GM23338 (cell line): ENCODE measurements around the gene BPI. TPM values are rescaled to one million over a fixed set of nuclear protein-coding genes. Genes with fewer than 3 reads are reported as not detected.

ENCODE experiments used
- ATAC-seq: fragments of 200-7000 bp; cut with Tn5 transposase; 3 replicates; pipeline ENCODE4 v1.9.1; 2020
- DNase-seq: peaks from one replicate; pipeline ENCODE4 v3.0.0-alpha.2; 2015; ENCODE audit warnings: low spot score
- H2AFZ ChIP-seq: fragments of 200-600 bp; sonication (generic); 2 replicates; pipeline ENCODE4 v1.8.0; 2016; ENCODE audit warnings: antibody characterized with exemption, mild to moderate bottlenecking, moderate library complexity
- H3F3A ChIP-seq: fragments of 200-600 bp; sonication (generic); replicated peaks from 2 replicates; pipeline ENCODE4 v1.8.0; 2017; ENCODE audit warnings: antibody characterized with exemption, mixed run types, low read depth
- H3K27ac ChIP-seq: fragments of 200-600 bp; sonication (generic); 2 replicates; pipeline ENCODE4 v1.6.1; 2016; ENCODE audit warnings: low read depth
- H3K27me3 ChIP-seq: fragments of 200-600 bp; sonication (generic); 2 replicates; pipeline ENCODE4 v1.8.0; 2016; ENCODE audit warnings: mild to moderate bottlenecking, mixed run types, moderate library complexity; ENCODE audit not compliant: insufficient read depth
- H3K36me3 ChIP-seq: fragments of 200-600 bp; sonication (generic); 2 replicates; pipeline ENCODE4 v1.8.0; 2016; ENCODE audit warnings: mild to moderate bottlenecking; ENCODE audit not compliant: insufficient read depth
- H3K4me1 ChIP-seq: fragments of 200-600 bp; sonication (generic); 2 replicates; pipeline ENCODE4 v1.8.0; 2016; ENCODE audit warnings: mild to moderate bottlenecking, moderate library complexity; ENCODE audit not compliant: insufficient read depth
- H3K4me2 ChIP-seq: fragments of 200-600 bp; sonication (generic); 2 replicates; pipeline ENCODE4 v1.7.1; 2017; ENCODE audit warnings: mixed run types
- H3K4me3 ChIP-seq: fragments of 200-600 bp; sonication (generic); 2 replicates; pipeline ENCODE4 v1.6.1; 2016; ENCODE audit warnings: mixed run types
- H3K79me2 ChIP-seq: fragments of 200-600 bp; sonication (generic); replicated peaks from 2 replicates; pipeline ENCODE4 v1.8.0; 2017; ENCODE audit warnings: mild to moderate bottlenecking; ENCODE audit not compliant: insufficient read depth
- H3K9me2 ChIP-seq: fragments of 200-600 bp; sonication (generic); 2 replicates; pipeline ENCODE4 v1.8.0; 2017; ENCODE audit not compliant: insufficient read depth
- H4K20me1 ChIP-seq: fragments of 200-600 bp; sonication (generic); replicated peaks from 2 replicates; pipeline ENCODE4 v1.8.0; 2017; ENCODE audit warnings: mild to moderate bottlenecking; ENCODE audit not compliant: insufficient read depth
- H3K27ac Mint-ChIP-seq: 2 replicates; pipeline ENCODE4 v1.8.0; 2020; ENCODE audit warnings: inconsistent platforms, mild to moderate bottlenecking, moderate library complexity, mixed read lengths
- H3K27me3 Mint-ChIP-seq: 3 replicates; pipeline ENCODE4 v1.8.0; 2022; ENCODE audit warnings: low read depth, mild to moderate bottlenecking, moderate library complexity, mixed read lengths, inconsistent platforms; ENCODE audit not compliant: insufficient read depth, poor library complexity
- H3K36me3 Mint-ChIP-seq: 3 replicates; pipeline ENCODE4 v1.8.0; 2021; ENCODE audit warnings: low read depth, mild to moderate bottlenecking, inconsistent platforms, moderate library complexity, mixed read lengths
- H3K4me1 Mint-ChIP-seq: 3 replicates; pipeline ENCODE4 v1.8.0; 2020; ENCODE audit warnings: mild to moderate bottlenecking, inconsistent platforms, mixed read lengths
- H3K4me3 Mint-ChIP-seq: 3 replicates; pipeline ENCODE4 v1.8.0; 2021; ENCODE audit warnings: moderate library complexity, mild to moderate bottlenecking, inconsistent platforms, mixed read lengths
- H3K9me3 Mint-ChIP-seq: 3 replicates; pipeline ENCODE4 v1.8.0; 2020; ENCODE audit warnings: moderate library complexity, mild to moderate bottlenecking, inconsistent platforms, mixed read lengths
- EZH2 ChIP-seq: fragments of 200-600 bp; sonication (generic); IDR thresholded peaks from one replicate; pipeline ENCODE4 v1.8.0; 2017; ENCODE audit warnings: antibody characterized with exemption, mild to moderate bottlenecking, low read depth; ENCODE audit not compliant: unreplicated experiment
- EZH2phosphoT487 ChIP-seq: fragments of 200-600 bp; sonication (generic); IDR thresholded peaks from one replicate; pipeline ENCODE4 v1.8.1; 2018; ENCODE audit warnings: antibody characterized with exemption; ENCODE audit not compliant: unreplicated experiment
- JUNB ChIP-seq: IDR thresholded peaks from one replicate; pipeline ENCODE4 v1.6.1; 2016; ENCODE audit warnings: antibody characterized with exemption; ENCODE audit not compliant: unreplicated experiment
- STAT1 ChIP-seq: IDR thresholded peaks from one replicate; pipeline ENCODE4 v1.6.1; 2016; ENCODE audit warnings: antibody characterized with exemption; ENCODE audit not compliant: unreplicated experiment
- ZNF462 ChIP-seq: fragments of 250-450 bp; sonication (Bioruptor Pico); IDR thresholded peaks from 2 replicates; pipeline ENCODE4 v1.5.0; 2020; ENCODE audit warnings: mild to moderate bottlenecking, moderate library complexity
- polyA plus RNA-seq: library from polyadenylated mRNA; unstranded; fragments of >200 nt; fragmentation: Nextera tagmentation; extraction: Ambion mirVana; gene quantifications from 2 replicates; pipeline ENCODE4 v1.2.1, GENCODE V29; 2016
- total RNA-seq: library from RNA; depleted of rRNA; stranded (reverse); fragments of >200 nt; shearing (Covaris generic); gene quantifications from 2 replicates; pipeline ENCODE4 v1.2.3, GENCODE V29; 2014

BPI gene
- total and polyA plus RNA-seq, 2 experiments from 2014 or later, result not detected

- Mint-ChIP-seq H3K27ac (no peak overlapping the region), H3K4me1 (peaks cover 15% of the 10 kb centered on the region), H3K9me3 (peaks cover 11% of the 10 kb centered on the region), H3K36me3 (peaks cover 3% of the 10 kb centered on the region; the same call in 1 of the 3 replicates), H3K4me3 (no peak overlapping the region), H3K27me3 (peaks cover 4% of the 10 kb centered on the region)
- Histone ChIP-seq H3K4me2 (no peak overlapping the region), H3K4me1 (no peaks in the 10 kb centered on the region), H3K27me3 (no peaks in the 10 kb centered on the region), H3K79me2 (no peaks in the 10 kb centered on the region), H3F3A (no peaks in the 10 kb centered on the region), H3K36me3 (no peaks in the 10 kb centered on the region), H4K20me1 (no peaks in the 10 kb centered on the region), H2AFZ (peak overlapping the region; percentile 69), H3K27ac (no peak overlapping the region), H3K9me2 (no peaks in the 10 kb centered on the region), H3K4me3 (no peak overlapping the region)
- TF ChIP-seq JUNB, result no peak
- no peak for TF ChIP-seq STAT1
- no peak for TF ChIP-seq EZH2phosphoT487
- no peak for TF ChIP-seq ZNF462
- TF ChIP-seq EZH2, result no peak
- no peak for DNase-seq
- no peak; the same call in 1 of the 3 replicates for ATAC-seq
Measured at GRCh38 chr20:38286586-38287531, 17.1 kb upstream of the BPI start.
